H1 (cell line): ENCODE data around the gene GNG7. TPM values are rescaled to one million over a fixed set of nuclear protein-coding genes. Genes with fewer than 3 reads are reported as not detected.

Experiments
- HDAC2 ChIP-seq, 2 experiments: fragments of 300-600 bp in 1 of 2; sonication (generic) in 1 of 2; IDR thresholded peaks; 2 replicates each; pipeline ENCODE4 v1.6.1; 2011 to 2012; ENCODE audit warnings: low read depth in 2 of 2, low read length in 2 of 2, mild to moderate bottlenecking in 2 of 2, moderate library complexity in 2 of 2, borderline replicate concordance in 1 of 2, inconsistent platforms in 1 of 2
- NANOG ChIP-seq: IDR thresholded peaks from 2 replicates; pipeline ENCODE4 v1.6.1; 2011; ENCODE audit warnings: low read length, low read depth, mild to moderate bottlenecking, inconsistent platforms; ENCODE audit not compliant: insufficient read depth, poor library complexity, severe bottlenecking
- RXRA ChIP-seq: IDR thresholded peaks from 2 replicates; pipeline ENCODE4 v1.6.1; 2011; ENCODE audit warnings: low read depth, mild to moderate bottlenecking, low read length, moderate library complexity; ENCODE audit not compliant: insufficient read depth
- SIX5 ChIP-seq: IDR thresholded peaks from 2 replicates; pipeline ENCODE4 v1.6.1; 2011; ENCODE audit warnings: mild to moderate bottlenecking, low read depth, low read length
- polyA plus RNA-seq, 7 experiments: library from polyadenylated mRNA; depleted of rRNA in 3 of 7; stranded (reverse) in 5 of 7; unstranded in 2 of 7; fragments of >200 nt in 5 of 7; fragments of 200-250 nt in 2 of 7; gene quantifications; 1 replicate in 5 of 7; 2 replicates in 1 of 7; 4 replicates in 1 of 7; pipeline versions ENCODE4 v1.2.1 to v1.2.3, GENCODE V29; 2011 to 2013; ENCODE audit warnings: missing spikeins in 2 of 7, mixed read lengths in 2 of 7
- total RNA-seq: library from RNA; stranded (reverse); fragmentation: NEBNext Ultra II Directional; extraction: Animal tissue kit (Norgen Biotek cat#: 25700); gene quantifications from 2 replicates; pipeline ENCODE4 v1.2.1, GENCODE V29; 2021
- TF ChIP-seq, protein P1 (sequence below): fragments of 300-600 bp; sonication (generic); IDR thresholded peaks from 2 replicates; pipeline ENCODE4 v1.7.1; 2012; ENCODE audit warnings: low read length, moderate library complexity, mild to moderate bottlenecking, inconsistent platforms; ENCODE audit not compliant: insufficient replicate concordance
- TF ChIP-seq, protein P2 (sequence below): IDR thresholded peaks from 2 replicates; pipeline ENCODE4 v1.6.1; 2012; ENCODE audit warnings: inconsistent platforms

GNG7 gene
- total and polyA plus RNA-seq, 2 of the 8 experiments (the other 6 are each of a cell fraction or from before 2014, with no cell fraction given): 2.8 to 7.8 TPM

DNA sequence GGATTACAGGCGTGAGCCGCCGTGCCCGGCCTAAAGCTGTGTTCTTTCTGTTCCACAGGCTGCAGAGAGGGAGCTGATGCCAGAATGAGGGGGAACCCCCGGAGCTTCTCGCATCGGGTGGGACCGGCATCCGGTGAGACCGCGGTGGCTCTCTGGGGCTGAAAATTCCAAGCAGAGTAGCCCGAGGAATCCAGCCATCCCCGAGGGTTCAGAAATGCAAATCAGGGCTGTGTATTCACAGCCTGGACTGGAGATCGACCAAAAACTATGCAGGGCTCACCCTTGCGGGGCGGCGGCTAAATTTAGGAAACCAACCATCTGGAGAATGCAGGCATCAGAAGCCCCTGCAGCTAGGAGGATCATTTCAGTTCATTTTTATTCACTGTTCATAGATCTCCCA, 99.2 kb downstream of the GNG7 start (continued):
- TF ChIP-seq, protein P1, sequence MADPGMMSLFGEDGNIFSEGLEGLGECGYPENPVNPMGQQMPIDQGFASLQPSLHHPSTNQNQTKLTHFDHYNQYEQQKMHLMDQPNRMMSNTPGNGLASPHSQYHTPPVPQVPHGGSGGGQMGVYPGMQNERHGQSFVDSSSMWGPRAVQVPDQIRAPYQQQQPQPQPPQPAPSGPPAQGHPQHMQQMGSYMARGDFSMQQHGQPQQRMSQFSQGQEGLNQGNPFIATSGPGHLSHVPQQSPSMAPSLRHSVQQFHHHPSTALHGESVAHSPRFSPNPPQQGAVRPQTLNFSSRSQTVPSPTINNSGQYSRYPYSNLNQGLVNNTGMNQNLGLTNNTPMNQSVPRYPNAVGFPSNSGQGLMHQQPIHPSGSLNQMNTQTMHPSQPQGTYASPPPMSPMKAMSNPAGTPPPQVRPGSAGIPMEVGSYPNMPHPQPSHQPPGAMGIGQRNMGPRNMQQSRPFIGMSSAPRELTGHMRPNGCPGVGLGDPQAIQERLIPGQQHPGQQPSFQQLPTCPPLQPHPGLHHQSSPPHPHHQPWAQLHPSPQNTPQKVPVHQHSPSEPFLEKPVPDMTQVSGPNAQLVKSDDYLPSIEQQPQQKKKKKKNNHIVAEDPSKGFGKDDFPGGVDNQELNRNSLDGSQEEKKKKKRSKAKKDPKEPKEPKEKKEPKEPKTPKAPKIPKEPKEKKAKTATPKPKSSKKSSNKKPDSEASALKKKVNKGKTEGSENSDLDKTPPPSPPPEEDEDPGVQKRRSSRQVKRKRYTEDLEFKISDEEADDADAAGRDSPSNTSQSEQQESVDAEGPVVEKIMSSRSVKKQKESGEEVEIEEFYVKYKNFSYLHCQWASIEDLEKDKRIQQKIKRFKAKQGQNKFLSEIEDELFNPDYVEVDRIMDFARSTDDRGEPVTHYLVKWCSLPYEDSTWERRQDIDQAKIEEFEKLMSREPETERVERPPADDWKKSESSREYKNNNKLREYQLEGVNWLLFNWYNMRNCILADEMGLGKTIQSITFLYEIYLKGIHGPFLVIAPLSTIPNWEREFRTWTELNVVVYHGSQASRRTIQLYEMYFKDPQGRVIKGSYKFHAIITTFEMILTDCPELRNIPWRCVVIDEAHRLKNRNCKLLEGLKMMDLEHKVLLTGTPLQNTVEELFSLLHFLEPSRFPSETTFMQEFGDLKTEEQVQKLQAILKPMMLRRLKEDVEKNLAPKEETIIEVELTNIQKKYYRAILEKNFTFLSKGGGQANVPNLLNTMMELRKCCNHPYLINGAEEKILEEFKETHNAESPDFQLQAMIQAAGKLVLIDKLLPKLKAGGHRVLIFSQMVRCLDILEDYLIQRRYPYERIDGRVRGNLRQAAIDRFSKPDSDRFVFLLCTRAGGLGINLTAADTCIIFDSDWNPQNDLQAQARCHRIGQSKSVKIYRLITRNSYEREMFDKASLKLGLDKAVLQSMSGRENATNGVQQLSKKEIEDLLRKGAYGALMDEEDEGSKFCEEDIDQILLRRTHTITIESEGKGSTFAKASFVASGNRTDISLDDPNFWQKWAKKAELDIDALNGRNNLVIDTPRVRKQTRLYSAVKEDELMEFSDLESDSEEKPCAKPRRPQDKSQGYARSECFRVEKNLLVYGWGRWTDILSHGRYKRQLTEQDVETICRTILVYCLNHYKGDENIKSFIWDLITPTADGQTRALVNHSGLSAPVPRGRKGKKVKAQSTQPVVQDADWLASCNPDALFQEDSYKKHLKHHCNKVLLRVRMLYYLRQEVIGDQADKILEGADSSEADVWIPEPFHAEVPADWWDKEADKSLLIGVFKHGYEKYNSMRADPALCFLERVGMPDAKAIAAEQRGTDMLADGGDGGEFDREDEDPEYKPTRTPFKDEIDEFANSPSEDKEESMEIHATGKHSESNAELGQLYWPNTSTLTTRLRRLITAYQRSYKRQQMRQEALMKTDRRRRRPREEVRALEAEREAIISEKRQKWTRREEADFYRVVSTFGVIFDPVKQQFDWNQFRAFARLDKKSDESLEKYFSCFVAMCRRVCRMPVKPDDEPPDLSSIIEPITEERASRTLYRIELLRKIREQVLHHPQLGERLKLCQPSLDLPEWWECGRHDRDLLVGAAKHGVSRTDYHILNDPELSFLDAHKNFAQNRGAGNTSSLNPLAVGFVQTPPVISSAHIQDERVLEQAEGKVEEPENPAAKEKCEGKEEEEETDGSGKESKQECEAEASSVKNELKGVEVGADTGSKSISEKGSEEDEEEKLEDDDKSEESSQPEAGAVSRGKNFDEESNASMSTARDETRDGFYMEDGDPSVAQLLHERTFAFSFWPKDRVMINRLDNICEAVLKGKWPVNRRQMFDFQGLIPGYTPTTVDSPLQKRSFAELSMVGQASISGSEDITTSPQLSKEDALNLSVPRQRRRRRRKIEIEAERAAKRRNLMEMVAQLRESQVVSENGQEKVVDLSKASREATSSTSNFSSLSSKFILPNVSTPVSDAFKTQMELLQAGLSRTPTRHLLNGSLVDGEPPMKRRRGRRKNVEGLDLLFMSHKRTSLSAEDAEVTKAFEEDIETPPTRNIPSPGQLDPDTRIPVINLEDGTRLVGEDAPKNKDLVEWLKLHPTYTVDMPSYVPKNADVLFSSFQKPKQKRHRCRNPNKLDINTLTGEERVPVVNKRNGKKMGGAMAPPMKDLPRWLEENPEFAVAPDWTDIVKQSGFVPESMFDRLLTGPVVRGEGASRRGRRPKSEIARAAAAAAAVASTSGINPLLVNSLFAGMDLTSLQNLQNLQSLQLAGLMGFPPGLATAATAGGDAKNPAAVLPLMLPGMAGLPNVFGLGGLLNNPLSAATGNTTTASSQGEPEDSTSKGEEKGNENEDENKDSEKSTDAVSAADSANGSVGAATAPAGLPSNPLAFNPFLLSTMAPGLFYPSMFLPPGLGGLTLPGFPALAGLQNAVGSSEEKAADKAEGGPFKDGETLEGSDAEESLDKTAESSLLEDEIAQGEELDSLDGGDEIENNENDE: no peak
- TF ChIP-seq, protein P2, sequence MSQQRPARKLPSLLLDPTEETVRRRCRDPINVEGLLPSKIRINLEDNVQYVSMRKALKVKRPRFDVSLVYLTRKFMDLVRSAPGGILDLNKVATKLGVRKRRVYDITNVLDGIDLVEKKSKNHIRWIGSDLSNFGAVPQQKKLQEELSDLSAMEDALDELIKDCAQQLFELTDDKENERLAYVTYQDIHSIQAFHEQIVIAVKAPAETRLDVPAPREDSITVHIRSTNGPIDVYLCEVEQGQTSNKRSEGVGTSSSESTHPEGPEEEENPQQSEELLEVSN: no peak
- TF ChIP-seq RXRA: no peak
- no peak for TF ChIP-seq HDAC2 (IDR thresholded peaks at IDR 0.05; ENCODE audit: borderline replicate concordance in 1 of 2, low read depth in 2 of 2, low read length in 2 of 2)
- no peak for TF ChIP-seq SIX5
- TF ChIP-seq NANOG: no peak
